ENCODE results near the gene PDE7B.

DNA sequence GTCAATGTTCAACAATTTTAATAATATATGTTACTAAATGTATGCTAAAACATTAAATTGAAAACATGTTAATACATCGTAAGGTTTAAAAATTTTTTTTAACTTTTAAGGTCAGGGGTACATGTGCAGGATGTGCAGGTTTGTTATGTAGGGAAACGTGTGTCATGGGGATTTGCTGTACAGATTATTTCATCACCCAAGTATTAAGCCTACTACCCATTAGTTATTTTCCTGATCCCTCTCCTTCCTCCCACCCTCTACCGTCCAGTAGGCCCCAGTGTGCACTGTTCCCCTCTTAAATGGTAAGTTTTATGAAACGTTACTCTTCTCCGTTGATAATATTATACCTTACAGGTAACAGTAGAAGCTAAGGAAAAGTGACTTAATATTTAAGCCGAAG is 15.8 kb downstream of the PDE7B start:
- TF ChIP-seq CTCF (IDR thresholded peaks at IDR 0.05) (no peak), EZH2 (IDR thresholded peaks at IDR 0.05; ENCODE audit: borderline replicate concordance, insufficient read depth, low read depth, low read length, poor library complexity, severe bottlenecking) (no peak)
